Gastrocnemius medialis (tissue), 4 donors: ENCODE results near the gene STK38L. TPM values are rescaled to one million over a fixed set of nuclear protein-coding genes. Genes with fewer than 3 reads are reported as not detected.

Experiments used
- ATAC-seq, 2 donors: fragments of 150-250 bp; one replicate each; pipeline ENCODE4 v1.9.1; 2016
- DNase-seq, 2 donors: peaks; one replicate each; pipeline ENCODE4 v3.0.0-alpha.2; 2019
- H3K27ac ChIP-seq, 4 donors: fragments of 200-600 bp; sonication (generic); 1 replicate in 1 of 4; 2 replicates in 3 of 4; pipeline ENCODE4 v1.5.1; 2016 to 2018; ENCODE audit warnings: mild to moderate bottlenecking in 2 of 4, moderate library complexity in 1 of 4
- H3K27me3 ChIP-seq, 3 donors: fragments of 200-600 bp; sonication (generic) in 2 of 3; 1 replicate in 1 of 3; 2 replicates in 2 of 3; pipeline versions ENCODE4 v1.5.1 to v1.6.0; 2016 to 2019; ENCODE audit warnings: mild to moderate bottlenecking in 1 of 3, moderate library complexity in 1 of 3
- H3K36me3 ChIP-seq, 2 donors: fragments of 200-600 bp; sonication (generic) in 1 of 2; one replicate each; pipeline ENCODE4 v1.5.1; 2017 to 2018
- H3K4me1 ChIP-seq, 2 donors: fragments of 200-600 bp; sonication (generic) in 1 of 2; one replicate each; pipeline ENCODE4 v1.5.1; 2016 to 2017; ENCODE audit warnings: mild to moderate bottlenecking in 2 of 2
- H3K4me3 ChIP-seq, 4 donors: fragments of 200-600 bp; sonication (generic) in 3 of 4; 1 replicate in 1 of 4; 2 replicates in 3 of 4; pipeline ENCODE4 v1.5.1; 2016 to 2019; ENCODE audit warnings: mild to moderate bottlenecking in 2 of 4
- H3K9me3 ChIP-seq, 3 donors: fragments of 200-600 bp; sonication (generic) in 2 of 3; 1 replicate in 1 of 3; 2 replicates in 2 of 3; pipeline ENCODE4 v1.5.1; 2016 to 2019
- POLR2A ChIP-seq, 2 donors: fragments of 450-650 bp; IDR thresholded peaks; one replicate each; pipeline ENCODE4 v1.6.1; 2017; ENCODE audit warnings: antibody characterized with exemption in 2 of 2, mild to moderate bottlenecking in 2 of 2, moderate library complexity in 2 of 2
- in situ Hi-C, 4 donors: fragments of 200-750 bp; cut with MboI; loops; one replicate each; pipeline versions ENCODE4 v1.15.0 to v1.8.0; 2017; ENCODE audit warnings: low sequenced_read_pairs in 4 of 4
- intact Hi-C: fragments of 100-400 bp; cut with DNase I; formaldehyde crosslinking; loops from one replicate; pipeline ENCODE4 v1.15.1; 2023; ENCODE audit warnings: low total_unique reads
- total RNA-seq, 4 donors: library from RNA; depleted of rRNA; stranded (reverse); fragments of >200 nt; gene quantifications; one replicate each; pipeline versions ENCODE4 v1.1.0 to v1.2.3, GENCODE V29; 2016
- TF ChIP-seq, protein P1 (sequence below), 5 experiments: fragments of 450-650 bp in 3 of 5; fragments of 200-600 bp in 2 of 5; sonication (generic) in 2 of 5; IDR thresholded peaks in 4 of 5; conservative IDR thresholded peaks in 1 of 5; 1 replicate in 4 of 5; 2 replicates in 1 of 5; pipeline ENCODE4 v1.5.1; 2016 to 2019; ENCODE audit warnings: antibody characterized with exemption in 5 of 5, mild to moderate bottlenecking in 3 of 5, moderate library complexity in 3 of 5

The STK38L gene
- total RNA-seq, 4 donors from 2014 or later: 12.9 to 20.0 (median 13.5) TPM

DNA sequence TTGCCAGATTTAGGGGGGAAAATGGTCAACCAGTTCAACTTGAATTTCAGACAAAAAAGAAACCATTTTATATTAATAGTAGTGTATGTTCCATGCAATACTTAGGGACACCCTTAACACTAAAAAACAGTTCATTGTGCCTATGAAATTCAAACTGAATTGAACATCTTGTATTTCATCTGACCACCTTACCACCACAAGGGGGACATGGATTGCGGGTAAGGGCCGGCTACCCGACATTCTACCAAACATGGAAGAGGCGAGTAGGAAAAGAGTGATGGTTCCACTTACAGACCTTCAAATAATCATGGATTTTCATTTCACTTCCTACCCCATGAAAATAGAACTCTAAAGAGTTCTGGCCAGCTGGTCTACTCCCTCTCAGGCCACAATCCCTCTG is 10.3 kb upstream of the STK38L start:
- no peaks in the 10 kb centered on the region for H3K4me1 ChIP-seq
- TF ChIP-seq, protein P1, sequence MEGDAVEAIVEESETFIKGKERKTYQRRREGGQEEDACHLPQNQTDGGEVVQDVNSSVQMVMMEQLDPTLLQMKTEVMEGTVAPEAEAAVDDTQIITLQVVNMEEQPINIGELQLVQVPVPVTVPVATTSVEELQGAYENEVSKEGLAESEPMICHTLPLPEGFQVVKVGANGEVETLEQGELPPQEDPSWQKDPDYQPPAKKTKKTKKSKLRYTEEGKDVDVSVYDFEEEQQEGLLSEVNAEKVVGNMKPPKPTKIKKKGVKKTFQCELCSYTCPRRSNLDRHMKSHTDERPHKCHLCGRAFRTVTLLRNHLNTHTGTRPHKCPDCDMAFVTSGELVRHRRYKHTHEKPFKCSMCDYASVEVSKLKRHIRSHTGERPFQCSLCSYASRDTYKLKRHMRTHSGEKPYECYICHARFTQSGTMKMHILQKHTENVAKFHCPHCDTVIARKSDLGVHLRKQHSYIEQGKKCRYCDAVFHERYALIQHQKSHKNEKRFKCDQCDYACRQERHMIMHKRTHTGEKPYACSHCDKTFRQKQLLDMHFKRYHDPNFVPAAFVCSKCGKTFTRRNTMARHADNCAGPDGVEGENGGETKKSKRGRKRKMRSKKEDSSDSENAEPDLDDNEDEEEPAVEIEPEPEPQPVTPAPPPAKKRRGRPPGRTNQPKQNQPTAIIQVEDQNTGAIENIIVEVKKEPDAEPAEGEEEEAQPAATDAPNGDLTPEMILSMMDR (IDR thresholded peaks at IDR 0.05 in 4 of 5, conservative IDR thresholded peaks at IDR 0.05 in 1 of 5): no peak
- no peak for TF ChIP-seq POLR2A (IDR thresholded peaks at IDR 0.05)
- no peaks in the 10 kb centered on the region for H3K36me3 ChIP-seq
- ATAC-seq: no peak
- in situ Hi-C loops: no loop called here
- no peak overlapping the region for H3K27ac ChIP-seq
- H3K9me3 ChIP-seq: no peaks in the 10 kb centered on the region
- intact Hi-C loops: no loop called here
- DNase-seq: no peak
- no peak overlapping the region for H3K4me3 ChIP-seq
- H3K27me3 ChIP-seq: no peaks in the 10 kb centered on the region

DNA sequence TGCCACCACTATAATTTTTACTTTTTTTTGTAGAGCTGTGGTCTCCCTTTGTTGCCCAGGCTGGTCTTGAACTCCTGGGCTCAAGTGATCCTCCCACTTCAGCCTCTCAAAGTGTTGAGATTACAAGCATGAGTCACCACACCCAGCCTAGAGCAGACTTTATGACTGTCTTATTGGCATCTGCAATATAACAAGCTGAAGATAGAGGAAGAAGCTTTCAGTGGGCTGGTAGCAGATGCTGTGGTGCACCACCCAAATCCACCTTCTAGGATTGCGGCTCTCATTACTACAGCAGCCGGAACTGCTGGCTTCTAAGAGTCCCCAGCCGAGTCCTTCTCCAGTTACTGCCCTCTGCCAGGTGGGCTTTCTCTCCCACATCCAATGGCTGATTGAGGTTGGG is 7.6 kb upstream of the STK38L start:
- H3K27me3 ChIP-seq: no peaks in the 10 kb centered on the region
- H3K9me3 ChIP-seq: no peaks in the 10 kb centered on the region
- H3K27ac ChIP-seq: no peak overlapping the region
- H3K4me1 ChIP-seq: no peaks in the 10 kb centered on the region
- in situ Hi-C loops (no loop called here), intact Hi-C loops (no loop called here)
- no peak for TF ChIP-seq POLR2A (IDR thresholded peaks at IDR 0.05)
- DNase-seq (no peak), ATAC-seq (no peak)
- H3K36me3 ChIP-seq: no peaks in the 10 kb centered on the region
- H3K4me3 ChIP-seq: no peak overlapping the region

DNA sequence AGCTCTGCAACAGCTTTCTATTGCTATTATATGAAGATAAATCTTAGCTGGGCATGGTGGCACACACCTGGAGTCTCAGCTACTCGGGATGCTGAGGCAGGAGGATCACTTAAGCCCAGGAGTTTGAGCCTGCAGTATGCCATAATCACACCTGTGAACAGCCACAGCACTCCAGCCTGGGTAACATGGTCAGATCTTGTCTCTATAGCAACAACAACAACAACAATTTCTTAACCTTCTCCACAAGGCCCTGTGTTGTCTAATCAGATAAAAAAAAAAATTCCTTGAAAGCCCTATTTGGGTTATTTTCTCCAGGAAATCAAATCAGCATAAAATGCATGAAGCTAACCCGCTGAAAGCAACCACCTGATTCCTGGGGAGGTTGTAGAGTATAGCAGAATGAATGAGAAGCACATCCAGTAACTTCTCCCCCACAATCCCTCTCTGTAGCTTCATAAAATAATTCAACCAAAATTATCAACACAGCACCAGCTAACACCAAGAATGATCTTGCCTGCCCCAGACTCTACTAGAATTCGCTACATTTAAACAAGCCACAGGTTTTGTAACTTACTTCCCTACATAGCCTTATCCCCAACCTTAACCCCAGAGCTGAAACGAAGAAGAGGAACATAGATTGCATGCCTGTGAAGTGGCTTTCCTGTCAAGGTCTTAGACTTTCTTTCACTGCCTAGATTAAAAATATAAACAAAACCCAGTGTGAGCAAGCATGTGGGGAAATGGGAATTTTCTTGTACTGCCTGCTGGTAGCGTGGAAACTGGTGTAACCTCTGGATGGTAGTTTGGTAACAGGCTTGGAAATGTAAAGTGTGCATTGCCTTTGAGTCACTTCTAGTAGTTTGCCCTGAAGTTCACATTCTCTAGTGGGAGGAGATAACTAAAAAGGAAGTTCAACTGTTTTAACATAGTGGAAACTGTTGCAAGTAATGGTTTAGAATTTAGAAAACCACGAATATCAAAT is 6.0 kb upstream of the STK38L start:
- Histone ChIP-seq H3K27me3 (no peaks in the 10 kb centered on the region), H3K4me1 (no peaks in the 10 kb centered on the region), H3K27ac (no peak overlapping the region), H3K9me3 (no peaks in the 10 kb centered on the region), H3K4me3 (no peak overlapping the region), H3K36me3 (no peaks in the 10 kb centered on the region)
- no peak for ATAC-seq
- no peak for DNase-seq
- intact Hi-C loops: no loop called here
- in situ Hi-C loops: no loop called here
- TF ChIP-seq POLR2A (IDR thresholded peaks at IDR 0.05): no peak
- TF ChIP-seq, protein P1 (IDR thresholded peaks at IDR 0.05 in 4 of 5, conservative IDR thresholded peaks at IDR 0.05 in 1 of 5): no peak

DNA sequence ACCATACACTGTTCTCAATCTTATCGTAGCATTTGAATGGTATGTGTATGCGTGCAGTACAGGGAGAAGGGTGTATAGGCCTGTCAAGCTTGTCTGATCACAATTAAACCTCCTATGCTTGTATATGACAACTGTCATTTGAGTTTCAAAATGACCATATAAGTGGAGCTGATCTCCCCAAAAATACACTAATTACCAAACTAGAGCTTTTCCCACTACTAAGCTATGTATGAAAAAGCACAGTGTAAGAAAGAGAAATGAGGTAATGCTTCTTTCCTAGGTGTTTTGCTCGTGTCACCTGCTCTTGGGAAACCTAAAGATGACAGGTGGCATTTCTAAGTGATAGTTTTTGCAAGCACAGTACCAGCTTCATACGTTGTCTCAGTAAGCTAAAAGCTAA is 1.1 kb upstream of the STK38L start:
- Histone ChIP-seq H3K4me1 (peaks cover 16% of the 10 kb centered on the region in 2 donors), H3K4me3 (no peak overlapping the region), H3K27me3 (no peaks in the 10 kb centered on the region), H3K27ac (peak overlapping the region in 2 of 4 donors; percentile 81 to 83), H3K9me3 (no peaks in the 10 kb centered on the region), H3K36me3 (no peaks in the 10 kb centered on the region)
- ATAC-seq (no peak), DNase-seq (no peak)
- TF ChIP-seq, protein P1 (IDR thresholded peaks at IDR 0.05 in 4 of 5, conservative IDR thresholded peaks at IDR 0.05 in 1 of 5): no peak
- TF ChIP-seq POLR2A (IDR thresholded peaks at IDR 0.05): no peak
- intact Hi-C loops: loop anchor here (10.0 kb wide), 1 partner anchor 292 kb away; no protein-coding TSS in a partner anchor
- in situ Hi-C loops: no loop called here

DNA sequence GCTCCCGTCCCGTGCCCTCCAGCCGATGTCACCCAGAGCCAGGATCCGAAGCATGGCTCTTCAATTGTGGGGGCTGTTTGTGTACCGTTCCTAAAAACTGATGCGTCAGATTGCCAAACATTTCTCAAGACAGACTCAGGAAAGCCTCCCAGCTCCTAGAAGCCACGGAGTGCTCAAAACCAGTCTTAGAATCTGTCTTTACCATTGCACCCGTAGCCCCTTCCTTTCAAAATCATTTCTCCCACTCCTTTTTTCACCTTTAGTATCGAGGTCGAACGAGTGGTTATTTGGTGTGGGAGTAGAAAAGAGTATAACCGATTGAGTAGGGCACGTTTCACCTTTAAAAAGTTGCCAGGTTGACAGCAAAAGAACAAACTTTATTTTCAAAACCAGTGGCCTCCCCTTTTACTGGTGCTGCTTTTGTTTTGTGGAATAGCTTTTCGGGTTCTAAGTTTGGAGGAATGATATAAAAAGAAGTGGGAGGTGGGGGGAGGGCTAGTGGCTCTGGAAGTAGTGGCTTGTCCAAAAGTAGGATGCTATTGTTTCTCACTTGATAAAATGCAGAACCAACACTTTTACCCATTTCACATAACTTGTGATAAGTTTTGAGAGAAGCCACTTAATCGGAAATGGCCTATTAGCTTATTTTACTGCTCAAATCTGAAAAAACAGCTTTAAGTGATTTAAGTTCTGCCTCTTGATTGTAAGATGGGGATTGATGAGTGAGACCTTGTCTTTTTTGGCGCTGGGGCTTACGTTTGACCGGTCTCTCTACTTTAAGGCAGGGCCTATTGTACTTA is 803 bp downstream of the STK38L start:
- peak in 1 of 2 donors; percentile 53 for ATAC-seq
- Histone ChIP-seq H3K36me3 (no peaks in the 10 kb centered on the region), H3K9me3 (no peaks in the 10 kb centered on the region), H3K27ac (peak overlapping the region; percentile 77 to 86 (median 82)), H3K27me3 (no peaks in the 10 kb centered on the region), H3K4me3 (peak overlapping the region; percentile 79 to 95 (median 82)), H3K4me1 (peaks cover 16% of the 10 kb centered on the region in 2 donors)
- intact Hi-C loops (loop anchor here (5.0 to 10.0 kb wide), 3 partner anchors 47 to 290 kb away; partner anchors contain the start of gene MED21), in situ Hi-C loops (no loop called here)
- TF ChIP-seq, protein P1 (IDR thresholded peaks at IDR 0.05 in 4 of 5, conservative IDR thresholded peaks at IDR 0.05 in 1 of 5): no peak
- DNase-seq: no peak
